ENCODE results near the gene COL4A3.

- TF ChIP-seq EZH2 (IDR thresholded peaks at IDR 0.05; ENCODE audit: borderline replicate concordance, low read length) (no peak), CTCF (IDR thresholded peaks at IDR 0.05; ENCODE audit: low read length) (no peak)
Measured at GRCh38 chr2:227117027-227117426, 47.4 kb upstream of the COL4A3 start.

Measured in OCI-LY1 (cell line).